GM10847 (cell line): ENCODE results near the gene TMEM72.

ENCODE experiments used
- POLR2A ChIP-seq: IDR thresholded peaks from 2 replicates; pipeline ENCODE4 v1.6.1; 2011; ENCODE audit not compliant: insufficient read length; ENCODE audit errors: extremely low read depth

Gene TMEM72

DNA sequence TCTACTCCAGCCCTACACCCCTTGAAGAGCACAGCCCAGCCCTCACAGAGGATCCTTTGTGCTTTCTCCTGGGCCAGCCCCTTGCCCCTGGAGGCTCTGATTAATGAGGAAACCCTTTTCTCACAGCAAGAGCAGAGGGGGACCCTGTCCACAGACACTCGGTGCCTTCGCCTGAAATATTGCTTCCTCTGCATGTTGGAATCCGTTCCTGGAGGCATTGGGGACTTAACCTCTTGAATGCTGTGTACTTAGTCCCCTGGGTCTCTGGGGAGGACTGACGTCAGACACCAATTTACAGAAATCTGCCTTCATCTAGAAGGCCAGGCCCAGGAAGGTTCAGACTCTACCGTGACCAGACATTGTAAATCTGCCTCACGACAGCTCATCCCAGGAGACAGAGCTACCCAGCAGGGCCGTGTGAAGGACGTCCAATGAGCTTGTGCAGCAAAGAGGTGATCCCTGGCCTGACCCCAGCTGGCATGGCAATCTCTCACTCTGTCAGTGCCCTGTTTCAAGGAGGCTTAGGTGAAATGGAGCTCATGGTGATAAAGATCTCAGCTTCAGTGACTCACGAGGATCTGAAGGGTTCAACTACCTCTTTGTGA is 8.1 kb upstream of the TMEM72 start:
- no peak for TF ChIP-seq POLR2A

DNA sequence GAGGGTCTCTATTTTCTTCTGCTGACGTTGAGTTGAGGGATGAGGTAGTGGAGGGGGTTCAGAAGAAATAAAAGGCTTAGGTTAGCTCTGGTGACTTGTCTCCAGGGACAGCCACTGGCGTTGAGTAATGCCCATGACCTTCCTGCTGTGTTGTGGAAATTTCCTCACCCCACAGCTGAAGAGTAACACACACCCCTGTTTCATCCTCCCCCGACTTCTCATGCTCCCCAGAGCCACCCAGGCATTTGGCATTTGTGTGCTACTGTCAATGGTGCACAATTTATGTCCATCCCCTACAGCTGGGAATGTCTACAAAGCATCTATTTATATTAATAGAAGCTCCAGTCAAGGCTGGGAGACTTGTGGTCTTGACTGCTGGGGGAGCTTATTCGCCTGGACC is 4.7 kb upstream of the TMEM72 start:
- no peak for TF ChIP-seq POLR2A

DNA sequence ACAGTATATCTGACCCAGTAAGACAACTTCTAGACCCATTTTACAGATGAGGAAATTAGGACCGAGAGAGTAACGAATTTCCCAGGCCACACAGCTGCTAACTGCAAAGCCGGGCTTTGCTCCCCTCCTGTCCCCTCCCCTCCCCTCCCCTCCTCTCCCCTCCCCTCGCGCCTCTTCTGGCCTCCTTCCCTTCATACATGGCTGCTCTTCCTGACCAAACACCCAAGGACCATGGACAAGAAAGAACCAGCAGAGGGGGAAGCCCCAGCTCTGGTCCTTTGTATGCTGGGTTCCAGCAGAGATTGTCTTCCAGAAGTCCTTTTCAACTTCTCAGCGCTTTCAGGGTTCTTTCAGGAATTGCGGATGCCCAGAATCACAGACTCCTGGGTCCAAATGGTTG is 3.6 kb upstream of the TMEM72 start:
- no peak for TF ChIP-seq POLR2A

DNA sequence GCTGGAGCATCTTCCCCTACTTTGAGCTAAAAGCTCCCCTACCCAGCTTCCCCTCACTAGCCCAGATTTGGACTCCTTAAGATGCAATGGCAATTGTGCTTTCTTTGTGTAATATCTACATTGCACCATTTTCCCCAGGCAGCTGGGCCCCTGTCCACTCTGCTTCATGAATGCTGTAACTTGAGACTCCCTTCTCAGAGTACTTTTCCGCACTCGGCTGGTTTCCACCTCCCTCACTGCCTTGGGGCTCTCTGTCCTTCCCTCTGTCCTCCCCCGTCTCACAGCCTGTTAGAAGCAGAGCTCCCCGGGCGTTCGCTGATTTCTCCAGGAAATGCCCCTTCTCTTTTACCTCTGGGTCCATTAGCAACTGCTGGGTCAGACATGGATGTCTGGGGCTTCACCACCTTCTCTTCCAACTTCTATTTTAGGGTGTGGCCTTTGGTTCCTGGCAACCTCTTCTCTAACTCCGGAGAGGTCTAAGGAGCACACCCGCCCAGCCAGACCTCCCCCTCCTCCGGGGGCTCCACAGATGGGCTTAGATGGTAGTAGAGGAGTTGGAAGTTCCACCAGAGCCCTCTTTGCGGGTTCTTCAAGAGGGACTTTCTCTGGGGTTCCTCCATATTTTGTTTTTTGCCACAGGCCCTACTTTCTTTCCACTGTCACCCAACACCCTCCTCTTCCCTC is 2.9 kb upstream of the TMEM72 start:
- no peak for TF ChIP-seq POLR2A

DNA sequence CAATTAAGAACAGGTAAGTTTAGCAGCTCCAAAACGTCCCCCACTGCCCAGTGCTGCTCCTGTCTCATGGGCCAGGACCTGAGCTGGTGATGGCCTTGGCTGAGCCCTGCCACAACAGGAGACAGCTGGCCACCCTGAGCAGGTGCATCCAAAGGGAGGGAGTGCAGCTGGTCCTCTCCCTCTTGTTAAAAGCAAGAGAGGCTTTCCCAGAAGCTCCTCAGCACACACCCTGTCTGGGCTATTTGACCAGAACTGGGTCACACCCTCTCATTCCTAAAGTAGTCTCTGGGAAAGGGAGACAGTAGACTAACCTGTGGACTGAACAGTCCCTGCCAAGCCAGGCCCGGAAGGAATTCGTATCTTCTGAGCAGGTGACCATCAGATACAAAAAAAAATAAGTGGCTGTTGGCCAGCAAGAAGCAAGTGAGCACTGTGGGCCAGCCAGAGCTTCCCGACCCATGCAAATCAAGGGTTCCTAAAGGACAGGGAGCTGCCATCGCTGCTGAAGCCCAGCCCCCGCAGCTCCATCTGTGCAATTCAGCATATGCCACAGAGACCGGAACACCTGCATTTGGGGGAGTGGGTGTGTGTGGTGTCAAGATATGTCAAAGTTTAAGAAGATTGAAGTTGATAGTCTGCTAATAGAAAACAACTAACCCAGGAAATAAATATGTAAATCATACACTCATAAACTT is 2.1 kb upstream of the TMEM72 start:
- no peak for TF ChIP-seq POLR2A

DNA sequence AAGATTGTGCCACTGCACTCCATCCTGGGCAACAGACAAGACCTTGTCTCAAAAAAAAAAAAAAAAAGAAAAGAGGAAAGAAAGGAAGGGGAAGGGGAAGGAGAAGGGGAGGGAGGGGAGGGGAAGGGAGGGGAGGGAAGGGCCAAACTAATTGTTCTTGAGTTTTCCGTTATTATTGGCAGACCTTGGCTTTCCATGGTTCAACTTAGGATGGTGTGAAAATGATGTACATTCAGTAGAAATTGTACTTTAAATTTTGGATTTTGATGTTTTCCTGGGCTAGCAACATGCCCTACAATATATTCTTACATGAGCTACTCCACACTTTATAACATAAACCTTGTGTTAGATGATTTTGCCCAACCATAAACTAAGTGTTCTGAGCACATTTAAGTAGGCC is 1.2 kb upstream of the TMEM72 start:
- TF ChIP-seq POLR2A = no peak

DNA sequence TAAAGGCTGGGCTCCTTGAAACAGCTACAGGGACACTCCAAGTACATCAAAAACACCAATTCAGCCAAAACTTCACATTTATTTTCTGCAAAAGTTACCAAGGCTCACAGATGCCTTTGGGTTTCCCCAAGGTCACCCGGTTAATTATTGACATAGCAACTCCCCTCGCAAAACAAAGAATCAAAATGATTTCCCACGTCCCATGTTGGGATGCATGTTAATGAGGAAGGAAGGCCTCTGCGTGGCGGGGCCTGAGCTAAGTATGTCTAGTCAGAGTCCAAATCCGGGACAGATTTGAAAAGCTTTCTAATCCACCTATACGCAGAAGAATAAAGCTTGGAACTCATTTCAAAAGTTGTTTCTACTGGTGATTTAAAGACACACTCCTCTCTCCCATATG is 535 bp upstream of the TMEM72 start:
- TF ChIP-seq POLR2A = no peak

DNA sequence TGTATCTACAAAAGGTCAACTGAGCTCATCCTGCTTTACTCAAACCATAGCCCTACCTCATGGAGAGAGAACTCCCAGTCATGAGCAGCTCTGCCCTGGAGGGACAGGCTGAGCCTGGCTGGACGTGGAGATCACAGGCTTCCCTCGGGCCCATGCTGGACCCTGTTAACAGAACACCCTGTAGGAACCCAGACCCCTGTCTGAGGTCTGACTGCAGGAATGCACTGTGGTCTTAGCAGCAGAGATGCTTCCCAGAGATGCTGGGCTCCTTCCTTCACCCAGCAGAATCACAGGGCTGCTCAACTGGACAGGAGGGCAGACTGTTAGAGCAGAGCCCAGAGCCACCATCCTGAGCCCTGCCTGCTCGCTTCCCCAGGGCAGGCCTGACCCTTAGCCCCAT is 814 bp downstream of the TMEM72 start:
- TF ChIP-seq POLR2A = no peak

DNA sequence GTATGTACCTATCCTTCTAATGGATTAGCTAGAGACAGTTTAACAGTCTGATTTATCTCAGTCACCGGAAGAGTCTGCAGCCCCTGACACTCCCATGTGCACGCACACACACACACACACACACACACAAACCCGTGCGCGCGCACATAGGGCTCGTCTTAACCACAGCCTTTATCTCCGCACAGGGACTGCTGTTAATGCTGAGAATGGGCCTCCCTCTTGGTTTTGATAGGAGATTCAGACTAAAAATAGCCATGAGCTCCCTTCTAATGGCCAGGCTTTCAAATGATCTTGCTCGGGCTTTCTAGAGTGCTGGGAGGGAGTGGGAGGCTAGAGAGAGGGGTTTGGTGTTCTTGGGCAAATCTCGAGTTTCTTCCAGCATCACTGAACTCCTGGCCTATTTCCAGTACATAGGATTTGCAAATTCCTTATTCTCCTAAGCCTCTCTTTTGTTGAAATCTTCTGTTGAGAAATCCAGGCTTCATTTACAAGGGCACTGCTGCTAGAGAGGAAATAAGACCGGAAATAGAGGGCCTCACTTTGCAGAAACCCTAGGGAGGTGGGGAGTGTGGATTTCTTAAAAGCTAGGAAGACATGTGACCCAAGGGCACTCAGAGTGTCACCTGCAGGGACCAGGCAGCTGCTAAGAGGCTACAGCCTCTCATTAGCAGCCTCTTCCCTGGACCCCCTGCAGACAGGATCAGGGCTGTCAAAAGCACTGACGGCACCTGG is 2.4 kb downstream of the TMEM72 start:
- no peak for TF ChIP-seq POLR2A

DNA sequence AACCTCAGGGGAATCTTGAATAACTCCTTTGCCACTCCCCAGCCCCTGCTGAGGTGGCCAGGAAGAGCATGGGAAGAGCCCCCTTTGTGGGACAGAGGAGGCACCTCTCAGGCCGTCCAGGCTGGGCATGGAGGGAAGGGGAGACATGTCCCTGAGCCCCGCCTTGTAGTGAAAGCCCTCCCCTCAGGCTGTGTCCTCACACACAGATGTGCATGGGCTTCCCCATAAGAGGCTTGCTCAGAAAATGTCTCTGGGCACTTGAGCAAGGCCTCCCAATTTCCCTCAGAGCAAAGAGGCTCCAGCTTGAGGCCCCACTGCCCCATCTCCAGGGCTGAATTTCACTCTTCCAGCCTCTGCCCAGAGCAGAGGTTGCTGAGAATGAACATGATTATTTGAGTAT is 3.8 kb downstream of the TMEM72 start:
- no peak for TF ChIP-seq POLR2A

DNA sequence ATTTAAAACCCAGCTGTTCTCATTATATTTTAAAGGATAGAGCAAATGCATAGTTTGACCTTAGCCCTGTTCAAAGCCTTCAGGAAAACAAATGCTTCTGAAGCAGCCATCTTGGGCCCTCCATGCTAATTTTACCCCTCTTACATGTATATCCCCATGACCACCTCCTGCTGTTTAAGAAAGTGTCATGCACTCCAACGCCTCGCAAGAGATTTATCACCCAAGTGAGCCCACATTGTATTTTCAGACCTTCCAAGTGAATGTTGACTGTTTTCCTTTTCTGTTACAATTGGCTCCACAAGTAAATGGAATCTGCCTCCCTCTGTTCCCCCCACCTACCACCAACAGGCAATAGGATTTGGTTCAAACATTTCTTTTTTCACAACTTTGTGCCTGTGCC is 5.3 kb downstream of the TMEM72 start:
- no peak for TF ChIP-seq POLR2A

DNA sequence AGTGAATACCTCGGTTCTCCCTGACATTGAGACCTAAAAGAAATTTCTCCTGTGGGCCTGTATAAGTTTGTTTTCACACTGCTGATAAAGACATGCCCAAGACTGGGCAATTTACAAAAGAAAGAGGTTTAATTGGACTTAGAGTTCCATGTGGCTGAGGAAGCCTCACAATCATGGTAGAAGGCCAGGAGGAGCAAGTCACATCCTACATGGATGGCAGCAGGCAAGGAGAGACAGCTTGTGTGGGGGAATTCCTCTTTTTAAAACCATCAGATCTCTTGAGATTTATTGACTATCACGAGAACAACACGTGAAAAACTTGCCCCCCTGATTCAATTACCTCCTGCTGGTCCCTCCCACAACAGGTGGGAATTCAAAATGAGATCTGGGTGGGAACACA is 6.7 kb downstream of the TMEM72 start:
- TF ChIP-seq POLR2A = no peak

DNA sequence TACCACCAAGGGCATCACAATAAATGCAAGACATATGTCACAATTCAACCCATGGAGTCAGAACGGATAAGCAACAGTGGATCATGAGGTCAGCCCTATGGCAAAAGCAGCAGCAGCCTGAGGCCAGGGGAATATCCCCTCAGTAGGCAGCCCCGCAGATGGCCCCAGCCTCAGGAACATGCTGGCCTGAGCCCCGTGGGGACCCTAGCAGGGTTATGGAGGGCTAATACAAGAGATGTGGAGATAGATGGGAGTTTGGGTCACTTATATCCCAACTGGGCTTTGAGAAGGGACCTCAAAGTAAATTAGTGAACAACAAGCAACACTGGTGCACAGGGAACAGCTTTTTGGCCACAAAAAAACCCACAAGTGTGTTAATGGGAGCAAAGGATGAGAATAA is 9.1 kb downstream of the TMEM72 start:
- no peak for TF ChIP-seq POLR2A

DNA sequence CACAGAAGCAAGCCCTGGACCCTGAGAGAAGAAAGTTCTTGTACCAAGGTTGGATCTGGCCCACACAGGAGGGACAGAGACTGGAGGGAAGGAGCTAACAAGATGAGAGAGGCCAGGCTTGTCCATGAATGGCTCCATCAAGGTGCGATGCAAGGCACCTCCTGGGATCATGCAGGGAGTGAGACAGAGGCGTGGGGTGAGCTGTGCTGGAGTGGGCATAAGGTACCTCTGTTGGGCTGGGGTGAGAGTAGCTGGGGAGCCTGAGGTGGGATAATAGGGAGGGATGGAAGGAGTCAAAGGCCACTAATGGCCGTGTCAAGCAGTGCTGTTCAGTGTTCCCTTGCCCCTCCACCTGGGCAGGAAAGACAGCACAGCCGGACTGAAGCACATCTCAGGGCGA is 9.9 kb downstream of the TMEM72 start:
- TF ChIP-seq POLR2A = no peak

DNA sequence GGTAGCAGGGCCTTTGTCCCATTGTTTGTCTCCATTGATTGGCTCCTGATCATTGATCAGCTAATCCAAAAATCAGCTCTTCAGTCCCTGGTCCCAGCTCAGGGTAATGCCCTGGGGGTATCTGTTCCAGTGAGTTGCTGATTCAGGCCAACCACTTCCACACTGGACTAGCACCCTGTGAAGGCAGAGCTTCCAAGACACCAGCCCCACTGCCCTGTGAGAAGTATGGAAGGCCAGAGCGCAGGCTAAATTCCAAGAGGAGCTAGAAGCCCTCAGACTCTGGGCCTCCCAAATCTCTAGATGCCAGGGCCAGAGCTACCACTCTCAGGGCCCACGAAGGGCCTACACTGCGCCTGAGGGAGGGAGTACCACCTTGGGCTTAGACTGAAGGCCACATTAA is 10.4 kb downstream of the TMEM72 start:
- no peak for TF ChIP-seq POLR2A

DNA sequence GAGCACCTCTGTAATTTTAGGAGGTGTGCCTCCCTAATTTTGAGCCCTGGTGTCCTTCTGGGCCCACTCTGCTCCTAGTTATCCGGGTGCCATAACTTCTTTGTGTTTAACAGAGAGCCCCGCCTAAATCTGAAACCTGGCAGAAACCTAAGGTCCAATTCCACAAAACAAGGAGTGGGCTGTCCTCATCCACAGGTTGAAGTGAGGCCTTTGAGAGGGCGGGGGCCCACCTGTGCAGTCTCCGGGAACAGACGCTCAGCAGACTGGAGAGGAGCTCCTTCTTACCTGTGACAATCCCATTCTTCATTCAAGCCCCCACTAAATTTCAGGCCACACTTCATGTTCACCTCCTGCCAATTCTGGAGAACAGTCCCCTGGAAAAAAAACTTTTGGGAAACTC is 10.9 kb downstream of the TMEM72 start:
- no peak for TF ChIP-seq POLR2A
